SK-N-SH treated with all-trans-retinoic acid at 6 μM for 48 hours (cell line): ENCODE data around the gene FBXO42.

Experiments used
- ATAC-seq: fragments of 200-7000 bp; cut with Tn5 transposase; 3 replicates; pipeline ENCODE4 v1.9.1; 2020; ENCODE audit warnings: mild to moderate bottlenecking, moderate library complexity
- ARNTL ChIP-seq: fragments of 450-650 bp; formaldehyde crosslinking; IDR thresholded peaks from 2 replicates; pipeline ENCODE4 v1.5.0; 2020; ENCODE audit warnings: low read depth, mild to moderate bottlenecking, moderate library complexity, borderline replicate concordance
- BACH2 ChIP-seq: fragments of 250-450 bp; sonication (Bioruptor Pico); IDR thresholded peaks from 2 replicates; pipeline ENCODE4 v1.9.0; 2021; ENCODE audit warnings: mild to moderate bottlenecking, borderline replicate concordance
- CSDC2 ChIP-seq: fragments of 250-450 bp; sonication (Bioruptor Pico); IDR thresholded peaks from 2 replicates; pipeline ENCODE4 v1.5.0; 2020; ENCODE audit warnings: mild to moderate bottlenecking, moderate library complexity
- ESRRG ChIP-seq: fragments of 250-450 bp; sonication (Bioruptor Pico); IDR thresholded peaks from 2 replicates; pipeline ENCODE4 v1.6.1; 2021; ENCODE audit warnings: mild to moderate bottlenecking
- GLIS3 ChIP-seq: fragments of 250-450 bp; sonication (Bioruptor Pico); IDR thresholded peaks from 2 replicates; pipeline ENCODE4 v1.5.0; 2020; ENCODE audit warnings: mild to moderate bottlenecking, moderate library complexity
- ISL1 ChIP-seq: fragments of 250-450 bp; sonication (Bioruptor Pico); IDR thresholded peaks from 2 replicates; pipeline ENCODE4 v2.1.2; 2022; ENCODE audit warnings: mild to moderate bottlenecking, moderate library complexity
- PPARA ChIP-seq: fragments of 250-450 bp; sonication (Bioruptor Pico); IDR thresholded peaks from 2 replicates; pipeline ENCODE4 v1.5.0; 2020; ENCODE audit warnings: mild to moderate bottlenecking, borderline replicate concordance
- RARB ChIP-seq: fragments of 250-450 bp; sonication (Bioruptor Pico); IDR thresholded peaks from 2 replicates; pipeline ENCODE4 v1.8.0; 2021; ENCODE audit warnings: mild to moderate bottlenecking, moderate library complexity
- SNAI2 ChIP-seq: fragments of 250-450 bp; sonication (Bioruptor Pico); IDR thresholded peaks from 2 replicates; pipeline ENCODE4 v1.5.0; 2020; ENCODE audit warnings: mild to moderate bottlenecking, moderate library complexity
- TCF4 ChIP-seq: fragments of 250-450 bp; sonication (Bioruptor Pico); IDR thresholded peaks from 2 replicates; pipeline ENCODE4 v1.8.0; 2021; ENCODE audit warnings: mild to moderate bottlenecking, moderate library complexity, borderline replicate concordance
- TOX ChIP-seq: fragments of 250-450 bp; sonication (Bioruptor Pico); IDR thresholded peaks from 2 replicates; pipeline ENCODE4 v1.8.0; 2021; ENCODE audit warnings: mild to moderate bottlenecking, moderate library complexity, borderline replicate concordance
- ZC3H10 ChIP-seq: fragments of 250-450 bp; sonication (Bioruptor Pico); IDR thresholded peaks from 2 replicates; pipeline ENCODE4 v1.5.1; 2021; ENCODE audit warnings: mild to moderate bottlenecking, moderate library complexity
- ZFP3 ChIP-seq: fragments of 250-450 bp; sonication (Bioruptor Pico); IDR thresholded peaks from 2 replicates; pipeline ENCODE4 v1.5.0; 2020; ENCODE audit warnings: mild to moderate bottlenecking, moderate library complexity
- ZFP30 ChIP-seq: fragments of 450-650 bp; formaldehyde crosslinking; IDR thresholded peaks from 2 replicates; pipeline ENCODE4 v1.5.0; 2022; ENCODE audit warnings: mild to moderate bottlenecking, moderate library complexity
- ZNF565 ChIP-seq: fragments of 450-650 bp; formaldehyde crosslinking; conservative IDR thresholded peaks from 2 replicates; pipeline ENCODE4 v1.5.0; 2020; ENCODE audit warnings: low read depth, mild to moderate bottlenecking, moderate library complexity
- ZNF70 ChIP-seq: fragments of 450-650 bp; formaldehyde crosslinking; IDR thresholded peaks from 2 replicates; pipeline ENCODE4 v1.5.0; 2020; ENCODE audit warnings: mild to moderate bottlenecking, moderate library complexity
- ZNF8 ChIP-seq: fragments of 450-650 bp; formaldehyde crosslinking; IDR thresholded peaks from 2 replicates; pipeline ENCODE4 v1.5.0; 2020; ENCODE audit warnings: mild to moderate bottlenecking, moderate library complexity
- TF ChIP-seq, protein P1 (sequence below): fragments of 250-450 bp; sonication (Bioruptor Pico); IDR thresholded peaks from 2 replicates; pipeline ENCODE4 v1.5.1; 2020; ENCODE audit warnings: low read depth, mild to moderate bottlenecking, moderate library complexity
- TF ChIP-seq, protein P2 (sequence below): fragments of 250-450 bp; sonication (Bioruptor Pico); IDR thresholded peaks from 2 replicates; pipeline ENCODE4 v1.5.0; 2020; ENCODE audit warnings: mild to moderate bottlenecking, moderate library complexity
- TF ChIP-seq, protein P3 (sequence below): fragments of 250-450 bp; sonication (Bioruptor Pico); IDR thresholded peaks from 2 replicates; pipeline ENCODE4 v1.5.1; 2021; ENCODE audit warnings: mild to moderate bottlenecking, moderate library complexity
- TF ChIP-seq, protein P4 (sequence below): fragments of 250-450 bp; sonication (Bioruptor Pico); IDR thresholded peaks from 2 replicates; pipeline ENCODE4 v1.8.0; 2021; ENCODE audit warnings: low read depth, mild to moderate bottlenecking, moderate library complexity, borderline replicate concordance
- TF ChIP-seq, protein P5 (sequence below): fragments of 250-450 bp; sonication (Bioruptor Pico); IDR thresholded peaks from 2 replicates; pipeline ENCODE4 v1.8.0; 2020; ENCODE audit warnings: mild to moderate bottlenecking, moderate library complexity, borderline replicate concordance

Gene FBXO42

DNA sequence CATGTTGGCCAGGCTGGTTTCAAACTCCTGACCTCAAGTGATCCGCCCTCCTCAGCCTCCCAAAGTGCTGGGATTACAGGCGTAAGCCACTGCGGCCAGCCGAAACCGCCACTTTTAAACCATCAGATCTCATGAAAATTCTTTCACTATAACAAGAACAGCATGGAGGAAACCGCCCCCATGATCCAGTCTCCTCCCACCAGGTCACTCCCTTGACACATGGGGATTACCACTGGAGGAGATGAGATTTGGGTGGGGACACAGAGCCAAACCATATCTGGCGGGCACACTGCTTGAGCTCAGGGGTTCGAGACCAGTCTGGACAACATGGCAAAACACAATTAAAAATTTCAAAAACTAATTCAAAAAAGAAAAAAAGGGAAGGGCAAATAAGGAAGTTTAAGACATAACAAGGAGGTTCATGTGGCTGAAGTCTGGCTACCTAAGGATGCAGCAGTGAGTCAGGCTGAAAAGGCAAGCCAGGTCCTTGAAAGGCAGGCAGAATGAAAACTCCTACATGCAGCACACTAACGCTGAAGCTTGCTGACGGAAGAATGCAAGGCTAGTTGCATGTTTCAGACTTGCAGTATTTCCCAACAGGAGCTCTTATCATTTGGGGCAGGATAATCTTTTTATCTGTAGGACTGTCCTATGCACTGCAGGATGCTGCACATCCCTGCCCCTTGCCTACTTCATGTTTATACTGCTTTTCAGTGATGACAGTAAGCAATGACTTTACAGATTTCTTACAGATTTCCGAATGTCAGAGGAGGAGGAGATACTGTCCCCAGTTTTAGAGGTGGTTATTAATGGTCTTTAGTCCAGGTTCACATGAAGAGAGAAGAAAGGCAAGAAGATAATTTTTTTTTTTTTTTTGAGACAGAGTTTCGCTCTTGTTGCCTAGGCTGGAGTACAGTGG, 49.3 kb downstream of the FBXO42 start:
- TF ChIP-seq ZNF70: no peak
- no peak for TF ChIP-seq BACH2 (CRISPR knock-in tag)
- no peak for ATAC-seq

DNA sequence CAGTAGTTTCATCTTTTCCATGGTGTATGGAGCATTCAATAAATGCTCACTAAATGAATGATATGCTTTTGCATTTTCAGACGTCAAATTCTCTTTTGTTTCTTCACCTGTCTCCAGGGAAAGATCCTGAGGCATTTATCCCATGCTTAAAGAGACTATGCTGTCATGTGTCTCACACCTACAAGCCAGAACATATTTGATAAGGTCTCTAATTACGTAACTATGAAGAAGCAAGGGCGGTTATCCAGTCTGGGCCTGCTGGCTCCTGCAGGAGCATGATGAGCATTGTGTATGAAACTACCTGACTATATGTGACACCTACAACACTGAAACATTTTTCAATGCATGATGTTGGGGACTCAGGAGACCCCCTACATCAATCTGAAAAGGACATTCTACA, 51.8 kb downstream of the FBXO42 start:
- ATAC-seq: no peak
- TF ChIP-seq, protein P1, sequence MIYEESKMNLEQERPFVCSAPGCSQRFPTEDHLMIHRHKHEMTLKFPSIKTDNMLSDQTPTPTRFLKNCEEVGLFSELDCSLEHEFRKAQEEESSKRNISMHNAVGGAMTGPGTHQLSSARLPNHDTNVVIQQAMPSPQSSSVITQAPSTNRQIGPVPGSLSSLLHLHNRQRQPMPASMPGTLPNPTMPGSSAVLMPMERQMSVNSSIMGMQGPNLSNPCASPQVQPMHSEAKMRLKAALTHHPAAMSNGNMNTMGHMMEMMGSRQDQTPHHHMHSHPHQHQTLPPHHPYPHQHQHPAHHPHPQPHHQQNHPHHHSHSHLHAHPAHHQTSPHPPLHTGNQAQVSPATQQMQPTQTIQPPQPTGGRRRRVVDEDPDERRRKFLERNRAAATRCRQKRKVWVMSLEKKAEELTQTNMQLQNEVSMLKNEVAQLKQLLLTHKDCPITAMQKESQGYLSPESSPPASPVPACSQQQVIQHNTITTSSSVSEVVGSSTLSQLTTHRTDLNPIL (CRISPR knock-in tag): no peak
- TF ChIP-seq ARNTL (no peak), GLIS3 (no peak), RARB (CRISPR knock-in tag) (no peak), SNAI2 (CRISPR knock-in tag) (no peak), TOX (no peak), ZNF8 (CRISPR knock-in tag) (no peak), ZFP30 (CRISPR knock-in tag) (no peak), ESRRG (CRISPR knock-in tag) (no peak), ZNF70 (no peak), PPARA (CRISPR knock-in tag) (no peak), BACH2 (CRISPR knock-in tag) (no peak), ZNF565 (no peak)
- TF ChIP-seq, protein P2, sequence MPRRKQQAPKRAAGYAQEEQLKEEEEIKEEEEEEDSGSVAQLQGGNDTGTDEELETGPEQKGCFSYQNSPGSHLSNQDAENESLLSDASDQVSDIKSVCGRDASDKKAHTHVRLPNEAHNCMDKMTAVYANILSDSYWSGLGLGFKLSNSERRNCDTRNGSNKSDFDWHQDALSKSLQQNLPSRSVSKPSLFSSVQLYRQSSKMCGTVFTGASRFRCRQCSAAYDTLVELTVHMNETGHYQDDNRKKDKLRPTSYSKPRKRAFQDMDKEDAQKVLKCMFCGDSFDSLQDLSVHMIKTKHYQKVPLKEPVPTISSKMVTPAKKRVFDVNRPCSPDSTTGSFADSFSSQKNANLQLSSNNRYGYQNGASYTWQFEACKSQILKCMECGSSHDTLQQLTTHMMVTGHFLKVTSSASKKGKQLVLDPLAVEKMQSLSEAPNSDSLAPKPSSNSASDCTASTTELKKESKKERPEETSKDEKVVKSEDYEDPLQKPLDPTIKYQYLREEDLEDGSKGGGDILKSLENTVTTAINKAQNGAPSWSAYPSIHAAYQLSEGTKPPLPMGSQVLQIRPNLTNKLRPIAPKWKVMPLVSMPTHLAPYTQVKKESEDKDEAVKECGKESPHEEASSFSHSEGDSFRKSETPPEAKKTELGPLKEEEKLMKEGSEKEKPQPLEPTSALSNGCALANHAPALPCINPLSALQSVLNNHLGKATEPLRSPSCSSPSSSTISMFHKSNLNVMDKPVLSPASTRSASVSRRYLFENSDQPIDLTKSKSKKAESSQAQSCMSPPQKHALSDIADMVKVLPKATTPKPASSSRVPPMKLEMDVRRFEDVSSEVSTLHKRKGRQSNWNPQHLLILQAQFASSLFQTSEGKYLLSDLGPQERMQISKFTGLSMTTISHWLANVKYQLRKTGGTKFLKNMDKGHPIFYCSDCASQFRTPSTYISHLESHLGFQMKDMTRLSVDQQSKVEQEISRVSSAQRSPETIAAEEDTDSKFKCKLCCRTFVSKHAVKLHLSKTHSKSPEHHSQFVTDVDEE (CRISPR knock-in tag): no peak
- TF ChIP-seq, protein P3, sequence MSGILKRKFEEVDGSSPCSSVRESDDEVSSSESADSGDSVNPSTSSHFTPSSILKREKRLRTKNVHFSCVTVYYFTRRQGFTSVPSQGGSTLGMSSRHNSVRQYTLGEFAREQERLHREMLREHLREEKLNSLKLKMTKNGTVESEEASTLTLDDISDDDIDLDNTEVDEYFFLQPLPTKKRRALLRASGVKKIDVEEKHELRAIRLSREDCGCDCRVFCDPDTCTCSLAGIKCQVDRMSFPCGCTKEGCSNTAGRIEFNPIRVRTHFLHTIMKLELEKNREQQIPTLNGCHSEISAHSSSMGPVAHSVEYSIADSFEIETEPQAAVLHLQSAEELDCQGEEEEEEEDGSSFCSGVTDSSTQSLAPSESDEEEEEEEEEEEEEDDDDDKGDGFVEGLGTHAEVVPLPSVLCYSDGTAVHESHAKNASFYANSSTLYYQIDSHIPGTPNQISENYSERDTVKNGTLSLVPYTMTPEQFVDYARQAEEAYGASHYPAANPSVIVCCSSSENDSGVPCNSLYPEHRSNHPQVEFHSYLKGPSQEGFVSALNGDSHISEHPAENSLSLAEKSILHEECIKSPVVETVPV (CRISPR knock-in tag): no peak
- TF ChIP-seq, protein P4, sequence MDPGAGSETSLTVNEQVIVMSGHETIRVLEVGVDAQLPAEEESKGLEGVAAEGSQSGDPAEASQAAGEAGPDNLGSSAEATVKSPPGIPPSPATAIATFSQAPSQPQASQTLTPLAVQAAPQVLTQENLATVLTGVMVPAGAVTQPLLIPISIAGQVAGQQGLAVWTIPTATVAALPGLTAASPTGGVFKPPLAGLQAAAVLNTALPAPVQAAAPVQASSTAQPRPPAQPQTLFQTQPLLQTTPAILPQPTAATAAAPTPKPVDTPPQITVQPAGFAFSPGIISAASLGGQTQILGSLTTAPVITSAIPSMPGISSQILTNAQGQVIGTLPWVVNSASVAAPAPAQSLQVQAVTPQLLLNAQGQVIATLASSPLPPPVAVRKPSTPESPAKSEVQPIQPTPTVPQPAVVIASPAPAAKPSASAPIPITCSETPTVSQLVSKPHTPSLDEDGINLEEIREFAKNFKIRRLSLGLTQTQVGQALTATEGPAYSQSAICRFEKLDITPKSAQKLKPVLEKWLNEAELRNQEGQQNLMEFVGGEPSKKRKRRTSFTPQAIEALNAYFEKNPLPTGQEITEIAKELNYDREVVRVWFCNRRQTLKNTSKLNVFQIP (CRISPR knock-in tag): no peak

DNA sequence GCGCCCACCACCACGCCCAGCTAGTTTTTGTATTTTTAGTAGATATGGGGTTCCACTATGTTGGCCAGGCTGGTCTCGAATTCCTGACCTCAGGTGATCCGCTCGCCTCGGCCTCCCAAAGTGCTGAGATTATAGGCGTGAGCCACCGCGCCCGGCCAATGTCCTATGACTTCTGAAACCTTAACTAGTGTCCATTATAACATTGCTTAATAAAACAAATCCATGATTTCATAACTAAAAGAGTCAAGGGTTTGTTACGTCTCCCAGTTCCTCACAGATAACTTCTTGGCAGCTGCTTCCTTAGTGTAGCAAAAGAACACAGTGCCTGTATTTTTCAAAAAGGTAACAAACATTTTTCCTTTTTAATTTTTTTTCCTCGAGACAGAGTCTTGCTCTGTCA, 53.6 kb downstream of the FBXO42 start:
- TF ChIP-seq ZNF70: no peak
- TF ChIP-seq ARNTL: no peak
- no peak for TF ChIP-seq ZFP3
- TF ChIP-seq, protein P4 (CRISPR knock-in tag): no peak
- no peak for TF ChIP-seq GLIS3
- TF ChIP-seq RARB (CRISPR knock-in tag): no peak
- TF ChIP-seq TOX: no peak
- no peak for TF ChIP-seq CSDC2
- TF ChIP-seq, protein P1 (CRISPR knock-in tag): no peak
- TF ChIP-seq, protein P5, sequence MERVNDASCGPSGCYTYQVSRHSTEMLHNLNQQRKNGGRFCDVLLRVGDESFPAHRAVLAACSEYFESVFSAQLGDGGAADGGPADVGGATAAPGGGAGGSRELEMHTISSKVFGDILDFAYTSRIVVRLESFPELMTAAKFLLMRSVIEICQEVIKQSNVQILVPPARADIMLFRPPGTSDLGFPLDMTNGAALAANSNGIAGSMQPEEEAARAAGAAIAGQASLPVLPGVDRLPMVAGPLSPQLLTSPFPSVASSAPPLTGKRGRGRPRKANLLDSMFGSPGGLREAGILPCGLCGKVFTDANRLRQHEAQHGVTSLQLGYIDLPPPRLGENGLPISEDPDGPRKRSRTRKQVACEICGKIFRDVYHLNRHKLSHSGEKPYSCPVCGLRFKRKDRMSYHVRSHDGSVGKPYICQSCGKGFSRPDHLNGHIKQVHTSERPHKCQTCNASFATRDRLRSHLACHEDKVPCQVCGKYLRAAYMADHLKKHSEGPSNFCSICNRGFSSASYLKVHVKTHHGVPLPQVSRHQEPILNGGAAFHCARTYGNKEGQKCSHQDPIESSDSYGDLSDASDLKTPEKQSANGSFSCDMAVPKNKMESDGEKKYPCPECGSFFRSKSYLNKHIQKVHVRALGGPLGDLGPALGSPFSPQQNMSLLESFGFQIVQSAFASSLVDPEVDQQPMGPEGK (CRISPR knock-in tag): no peak
- no peak for TF ChIP-seq ESRRG (CRISPR knock-in tag)
- TF ChIP-seq BACH2 (CRISPR knock-in tag): no peak
- TF ChIP-seq ZFP30 (CRISPR knock-in tag): no peak
- TF ChIP-seq ZNF8 (CRISPR knock-in tag): no peak
- no peak for TF ChIP-seq ISL1 (CRISPR knock-in tag)
- TF ChIP-seq ZNF565: no peak
- TF ChIP-seq, protein P3 (CRISPR knock-in tag): no peak
- no peak for TF ChIP-seq ZC3H10
- no peak for TF ChIP-seq PPARA (CRISPR knock-in tag)
- TF ChIP-seq TCF4: no peak
- no peak for ATAC-seq
